BE2C (cell line): ENCODE data around the gene FN3KRP. TPM values are rescaled to one million over a fixed set of nuclear protein-coding genes. Genes with fewer than 3 reads are reported as not detected.

Experiments
- DNase-seq: peaks from one replicate; pipeline ENCODE4 v3.0.0-alpha.2; 2020
- H3K27me3 ChIP-seq: fragments of 250-450 bp; sonication (Bioruptor Pico); 2 replicates; pipeline ENCODE4 v1.5.1; 2020; ENCODE audit warnings: mild to moderate bottlenecking
- H3K36me3 ChIP-seq: fragments of 250-450 bp; sonication (Bioruptor Pico); 2 replicates; pipeline ENCODE4 v1.5.1; 2020; ENCODE audit warnings: mild to moderate bottlenecking
- H3K4me1 ChIP-seq: fragments of 250-450 bp; sonication (Bioruptor Pico); 2 replicates; pipeline ENCODE4 v1.5.1; 2020
- H3K4me3 ChIP-seq: 2 replicates; pipeline ENCODE4 v1.5.1; 2011; ENCODE audit warnings: low read depth, low read length
- H3K9me3 ChIP-seq: fragments of 250-450 bp; sonication (Bioruptor Pico); 2 replicates; pipeline ENCODE4 v1.5.1; 2020
- CTCF ChIP-seq: IDR thresholded peaks from 2 replicates; pipeline ENCODE4 v1.5.1; 2012; ENCODE audit warnings: mild to moderate bottlenecking, low read depth, low read length
- polyA plus RNA-seq: library from polyadenylated mRNA; unstranded; fragments of >200 nt; gene quantifications from one replicate; pipeline ENCODE4 v1.2.1, GENCODE V29; 2012; ENCODE audit warnings: low read depth, missing spikeins; ENCODE audit not compliant: insufficient read length, insufficient read depth

FN3KRP gene
- polyA plus RNA-seq, result 75.2 TPM

DNA sequence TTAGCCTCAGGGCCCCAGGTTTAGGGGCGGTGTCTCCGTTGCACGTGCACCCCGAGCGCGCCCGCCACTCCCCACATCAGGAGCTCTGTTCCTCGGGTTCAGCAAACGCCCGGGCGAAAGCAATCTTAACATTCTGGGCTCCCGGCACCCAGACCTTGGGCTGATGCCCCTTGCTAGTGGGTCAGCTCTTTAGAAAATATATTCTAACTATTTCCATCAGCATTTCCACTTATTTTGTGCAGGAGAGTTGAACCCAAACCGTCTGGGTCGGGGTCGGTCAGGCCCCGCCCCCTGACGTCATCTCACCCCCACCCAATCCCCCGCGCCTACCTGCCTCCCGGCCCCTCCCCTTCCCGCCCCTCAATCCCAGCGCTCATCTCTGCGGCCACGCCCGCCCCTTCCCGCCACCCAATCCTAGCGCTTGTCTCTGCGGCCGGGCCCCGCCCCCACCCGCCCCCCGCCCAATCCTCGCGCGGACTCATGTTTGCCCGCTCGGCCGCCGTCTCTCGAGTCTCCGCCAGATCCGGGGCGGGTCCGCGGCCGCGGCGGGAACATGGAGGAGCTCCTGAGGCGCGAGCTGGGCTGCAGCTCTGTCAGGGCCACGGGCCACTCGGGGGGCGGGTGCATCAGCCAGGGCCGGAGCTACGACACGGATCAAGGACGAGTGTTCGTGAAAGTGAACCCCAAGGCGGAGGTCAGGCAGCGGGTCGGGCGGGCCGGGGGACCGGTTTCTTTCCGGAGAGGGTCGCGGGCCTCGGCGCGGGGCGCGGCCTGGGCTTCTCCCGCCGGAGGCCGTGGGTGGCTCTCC is at the start of gene FN3KRP:
Gene FN3KRP, plus strand, starts transcription at position 504 of the 808 bp plus-strand sequence. Its CDS starts 50 bp downstream, at position 554.
- Histone ChIP-seq H3K4me1 (no peaks in the 10 kb centered on the region), H3K9me3 (peaks cover 3% of the 10 kb centered on the region; the same call in 1 of the 2 replicates), H3K27me3 (no peaks in the 10 kb centered on the region), H3K36me3 (peaks cover 14% of the 10 kb centered on the region), H3K4me3 (peak within 1 kb of the TSS; percentile 82)
- TF ChIP-seq CTCF, result no peak
- DNase-seq, result peak; percentile 94

DNA sequence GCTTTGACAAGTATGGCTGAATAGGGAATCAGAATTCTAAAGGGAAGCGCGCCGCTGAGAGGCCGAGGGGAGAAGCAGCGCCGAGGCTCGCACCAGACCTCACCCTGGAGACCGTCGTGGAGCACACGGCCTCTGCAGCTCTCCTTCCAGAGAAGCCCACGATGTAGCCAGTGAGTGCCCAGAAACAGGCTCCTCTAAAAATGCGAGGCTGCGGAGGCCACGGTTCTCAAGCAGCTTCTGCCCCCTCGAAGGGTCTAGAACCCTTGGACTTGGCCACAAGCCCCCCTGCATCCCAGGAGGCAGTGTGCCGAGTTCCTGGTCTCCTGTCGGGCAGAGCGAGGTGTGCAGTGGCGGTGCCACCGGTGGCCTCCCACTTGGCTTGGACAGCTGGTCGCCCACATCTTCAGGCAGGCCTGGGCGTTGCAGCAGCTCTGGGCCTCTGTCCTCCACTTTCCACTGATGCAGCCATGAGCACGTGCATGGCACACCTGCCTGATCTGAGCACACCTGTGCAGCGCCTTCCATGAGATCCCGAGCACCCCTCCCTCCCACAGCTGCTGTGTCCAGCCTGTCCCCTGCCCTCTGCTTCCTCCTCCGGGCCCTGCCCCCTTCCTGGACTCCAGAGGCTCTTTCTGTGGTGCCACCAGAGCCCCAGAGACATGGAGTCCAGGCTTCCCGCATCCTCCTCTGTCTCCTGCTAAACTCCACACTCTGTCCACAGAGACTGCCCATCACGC is 49.4 kb upstream of the FN3KRP start:
- H3K9me3 ChIP-seq, result no peaks in the 10 kb centered on the region
- no peaks in the 10 kb centered on the region for H3K36me3 ChIP-seq
- TF ChIP-seq CTCF, result no peak
- peaks cover 5% of the 10 kb centered on the region for H3K4me1 ChIP-seq
- no peaks in the 10 kb centered on the region for H3K27me3 ChIP-seq
- H3K4me3 ChIP-seq, result no peak overlapping the region
- no peak for DNase-seq

GRCh38 chr17:82667668-82668000 is 48.9 kb upstream of the FN3KRP start:
- TF ChIP-seq CTCF, result no peak
- Histone ChIP-seq H3K4me1 (peaks cover 5% of the 10 kb centered on the region), H3K4me3 (no peak overlapping the region), H3K36me3 (no peaks in the 10 kb centered on the region), H3K27me3 (no peaks in the 10 kb centered on the region), H3K9me3 (no peaks in the 10 kb centered on the region; the same call in 1 of the 2 replicates)
- DNase-seq, result no peak

DNA sequence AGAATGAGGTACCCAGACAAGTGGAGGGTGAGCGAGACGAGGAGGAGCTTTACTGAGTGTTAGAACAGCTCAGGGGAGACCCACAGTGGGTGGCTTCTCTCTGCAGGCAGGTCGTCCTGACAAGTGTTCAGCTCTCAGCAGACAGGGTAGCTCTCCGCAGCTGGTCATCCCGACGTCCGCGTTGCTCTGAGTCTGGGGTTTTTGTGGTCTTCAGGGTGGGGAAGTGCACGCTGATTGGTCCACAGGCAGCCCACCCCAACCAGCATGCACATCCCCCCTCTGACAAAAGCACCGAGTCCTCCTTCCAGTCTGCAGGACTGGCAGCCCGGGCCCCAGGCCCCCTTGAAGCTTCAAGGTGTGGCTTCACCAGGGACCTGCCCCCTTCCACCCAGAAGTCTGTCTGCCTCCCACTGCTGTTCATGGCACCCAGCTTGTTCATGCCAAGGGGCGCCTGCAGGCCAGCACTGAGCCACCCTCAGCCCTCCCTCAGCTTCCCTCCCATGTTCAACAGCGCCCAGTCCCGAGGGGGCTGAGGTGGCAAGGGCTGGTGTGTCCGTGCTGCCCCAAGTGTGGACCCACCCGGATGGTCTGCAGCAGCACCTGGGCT is 48.4 kb upstream of the FN3KRP start:
- no peaks in the 10 kb centered on the region for H3K36me3 ChIP-seq
- H3K4me3 ChIP-seq, result no peak overlapping the region
- no peak for DNase-seq
- no peak for TF ChIP-seq CTCF
- H3K9me3 ChIP-seq, result no peaks in the 10 kb centered on the region; the same call in 1 of the 2 replicates
- peaks cover 5% of the 10 kb centered on the region for H3K4me1 ChIP-seq
- H3K27me3 ChIP-seq, result no peaks in the 10 kb centered on the region

DNA sequence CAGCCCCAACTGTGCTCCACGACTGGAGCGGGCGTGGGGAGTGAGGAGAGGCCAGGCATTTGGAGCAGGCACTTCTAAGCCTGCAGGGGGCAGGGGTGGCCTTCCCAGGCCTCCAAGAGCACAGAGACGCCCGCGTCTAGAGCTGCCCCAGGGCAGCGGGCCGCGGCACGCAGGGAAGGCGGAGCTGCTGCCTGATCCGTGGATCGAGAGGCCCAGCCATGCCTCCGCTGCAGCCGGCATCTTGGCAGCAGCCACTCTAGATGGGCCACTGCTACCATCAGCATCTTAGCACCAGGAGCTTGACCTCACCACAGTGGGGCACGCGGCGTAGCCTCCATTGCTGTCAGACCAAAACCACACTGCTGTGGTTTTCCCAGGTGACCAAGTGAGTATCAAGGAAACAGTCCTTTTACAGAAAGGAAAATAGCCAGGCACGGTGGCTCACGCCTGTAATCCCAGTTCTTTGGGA is 47.8 kb upstream of the FN3KRP start:
- Histone ChIP-seq H3K4me1 (peaks cover 5% of the 10 kb centered on the region), H3K4me3 (peak overlapping the region; percentile 30), H3K9me3 (no peaks in the 10 kb centered on the region; the same call in 1 of the 2 replicates), H3K27me3 (no peaks in the 10 kb centered on the region), H3K36me3 (no peaks in the 10 kb centered on the region)
- peak; percentile 82 for TF ChIP-seq CTCF
- peak; percentile 86 for DNase-seq
